Inflammatory macrophage treated with lipopolysaccharide for 1 hour (primary cell): ENCODE measurements around the gene SLC38A8.

ENCODE experiments used
- DNase-seq, 2 donors: peaks; one replicate each; pipeline ENCODE4 v3.0.0-alpha.2; 2020 to 2022

The SLC38A8 gene

GRCh38 chr16:84068041-84068440 is 25.4 kb upstream of the SLC38A8 start:
- no peak for DNase-seq

DNA sequence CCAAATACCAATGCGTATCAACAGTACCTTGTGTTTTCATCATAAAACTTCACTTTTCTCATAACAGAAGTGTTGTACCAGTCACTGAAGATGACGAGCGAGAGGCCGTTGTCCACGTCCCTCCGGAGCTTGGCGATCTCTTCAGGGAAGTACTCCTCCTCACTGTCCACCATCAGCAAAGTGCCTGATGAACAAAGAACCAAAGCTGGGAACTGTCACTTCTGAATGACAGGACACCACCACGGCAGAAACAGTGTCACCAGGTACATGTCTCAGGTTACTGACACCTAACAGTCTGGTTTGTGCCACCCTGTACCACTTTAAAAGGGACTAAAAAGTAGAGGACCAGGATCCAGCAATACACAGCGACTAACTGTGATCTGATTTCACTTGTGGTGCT is 25.0 kb upstream of the SLC38A8 start:
- no peak for DNase-seq

- DNase-seq: peak; percentile 24 to 73
Observed at GRCh38 chr16:84065536-84066132, 23.0 kb upstream of the SLC38A8 start.

DNA sequence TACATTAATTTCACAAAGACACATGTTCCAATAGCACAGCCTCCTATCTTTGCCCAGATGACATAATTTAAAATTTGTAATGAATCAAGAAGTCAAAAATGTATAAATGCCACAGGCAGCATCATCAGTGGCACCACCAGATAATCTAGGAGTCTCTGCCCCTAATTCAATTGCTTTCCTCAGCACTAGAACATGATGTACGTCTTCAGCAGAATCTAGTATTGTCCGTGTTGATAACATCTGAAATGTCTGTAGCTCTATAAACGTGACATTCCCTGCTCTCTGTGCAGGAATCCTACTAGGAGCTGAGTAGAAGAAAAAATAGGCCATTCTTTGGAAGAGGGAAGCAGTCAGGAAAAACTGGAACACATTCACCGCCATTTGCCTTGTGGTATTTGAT is 21.4 kb upstream of the SLC38A8 start:
- DNase-seq: no peak

DNA sequence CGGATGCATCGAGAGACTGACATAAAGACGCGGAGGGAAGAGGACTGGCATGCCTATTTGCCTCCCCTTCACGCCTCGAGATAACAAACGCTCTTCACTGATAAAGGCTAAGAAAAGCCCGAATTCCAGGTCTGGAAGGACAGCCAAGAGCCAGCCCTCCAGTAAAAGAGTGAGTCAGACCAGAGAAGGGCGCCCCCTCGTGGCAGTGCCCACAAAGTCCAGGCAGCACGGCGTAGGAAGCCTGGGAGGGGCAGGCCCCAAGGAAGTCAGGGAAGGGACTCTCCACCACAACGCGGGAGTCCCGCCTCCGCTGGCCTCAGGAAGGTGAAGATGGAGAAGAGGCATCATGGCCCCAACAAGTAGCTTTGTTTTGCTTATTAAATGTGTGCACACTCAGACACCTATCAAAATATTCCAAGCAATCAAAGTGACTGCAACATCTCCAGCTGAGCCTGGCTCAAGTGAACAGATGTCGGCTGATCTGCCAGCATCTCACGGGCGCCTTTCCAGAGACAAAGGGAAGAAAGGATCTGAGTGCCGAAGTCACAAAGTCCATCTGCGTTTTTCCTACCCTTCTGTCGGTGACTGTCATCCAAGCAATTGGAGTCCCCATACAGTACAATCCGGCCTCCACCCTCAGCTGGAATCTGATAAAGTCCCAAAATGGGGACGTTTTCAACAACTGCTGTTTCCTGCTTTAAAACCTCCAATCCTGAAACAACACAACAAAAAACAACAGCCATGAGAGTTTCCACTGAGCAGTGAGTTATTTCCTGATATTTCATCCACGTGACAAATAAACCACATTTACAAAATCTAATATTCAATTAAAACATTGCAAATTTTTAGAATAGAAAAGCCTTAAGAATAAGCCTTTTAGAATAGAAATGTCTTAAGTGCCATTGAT is 20.4 kb upstream of the SLC38A8 start:
- DNase-seq: peak; percentile 73 to 90

DNA sequence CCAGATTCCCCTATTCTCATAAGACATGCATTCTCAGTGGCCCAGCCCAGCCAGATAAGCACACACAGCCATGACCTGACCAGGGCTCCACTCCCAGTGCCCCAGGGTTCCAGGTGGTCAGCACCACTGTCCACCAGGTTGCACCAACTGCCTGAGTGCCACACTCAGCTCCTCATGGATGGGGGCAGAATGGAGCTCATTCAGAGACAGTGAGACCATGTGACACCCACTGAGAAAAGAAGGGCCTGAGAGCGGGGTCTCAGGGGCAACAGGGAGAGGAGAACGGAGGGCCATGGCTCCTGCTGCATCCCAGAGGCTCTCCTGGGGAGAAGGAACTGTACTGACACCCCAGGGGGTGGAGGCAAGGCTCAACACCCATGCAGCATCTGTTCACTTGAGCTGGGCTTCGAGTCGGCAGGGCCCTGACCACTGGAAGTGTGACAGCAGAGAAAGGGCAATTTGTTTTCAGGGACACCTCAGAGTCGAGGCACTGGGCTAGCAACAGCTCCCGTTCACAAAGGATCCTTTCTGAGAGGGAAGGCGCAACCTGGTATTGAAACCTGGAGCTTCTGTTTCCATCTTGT is 18.7 kb upstream of the SLC38A8 start:
- no peak for DNase-seq

GRCh38 chr16:84059946-84060901 is 17.6 kb upstream of the SLC38A8 start:
- DNase-seq: no peak

GRCh38 chr16:84059111-84059510 is 16.5 kb upstream of the SLC38A8 start:
- DNase-seq: no peak

GRCh38 chr16:84058664-84059063 is 16.1 kb upstream of the SLC38A8 start:
- DNase-seq: no peak

DNA sequence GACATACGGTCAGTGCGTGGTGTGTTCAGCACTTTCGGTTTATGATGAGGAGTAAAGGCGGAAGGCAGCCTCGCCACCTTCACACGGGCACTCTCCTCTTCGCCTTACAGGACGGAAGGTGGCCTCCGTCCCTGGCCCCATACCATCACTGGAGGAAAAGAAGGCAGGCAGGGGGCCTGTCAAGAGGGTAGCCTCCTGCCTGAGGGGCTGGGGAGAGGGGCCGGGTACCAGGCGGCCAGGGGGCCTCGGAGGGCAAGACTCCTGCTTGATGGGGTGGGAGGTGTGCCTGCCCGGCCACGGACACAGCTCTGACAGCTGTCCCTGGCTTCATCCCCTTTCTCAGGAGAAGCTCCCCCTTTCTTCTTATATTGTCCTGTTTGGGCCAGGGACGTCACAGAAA is 15.6 kb upstream of the SLC38A8 start:
- DNase-seq: no peak

GRCh38 chr16:84056933-84057332 is 14.3 kb upstream of the SLC38A8 start:
- DNase-seq: no peak

GRCh38 chr16:84055801-84056634 is 13.4 kb upstream of the SLC38A8 start:
- no peak for DNase-seq

DNA sequence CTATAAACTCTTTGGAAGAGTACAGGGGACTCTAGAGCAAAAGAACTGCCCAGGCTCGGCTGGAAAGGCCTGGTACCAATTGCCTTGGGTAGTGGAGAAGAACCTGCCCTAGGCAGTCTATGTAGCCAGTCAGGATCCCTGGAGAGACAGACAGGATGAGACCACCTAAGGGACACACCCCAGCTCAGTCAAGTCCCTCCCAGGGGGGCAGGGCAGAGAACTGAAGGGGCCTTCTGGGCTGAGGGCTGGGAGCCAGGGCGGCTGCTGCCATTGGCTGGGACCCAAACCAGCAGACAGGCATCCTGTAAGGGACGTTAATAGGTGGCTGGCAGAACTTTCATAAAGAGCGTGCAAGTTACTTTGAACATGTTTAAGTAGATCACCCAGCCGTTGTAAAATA is 12.8 kb upstream of the SLC38A8 start:
- DNase-seq: no peak

- no peak for DNase-seq
Observed at GRCh38 chr16:84054916-84055315, 12.3 kb upstream of the SLC38A8 start.

GRCh38 chr16:84054271-84054670 is 11.7 kb upstream of the SLC38A8 start:
- no peak for DNase-seq

DNA sequence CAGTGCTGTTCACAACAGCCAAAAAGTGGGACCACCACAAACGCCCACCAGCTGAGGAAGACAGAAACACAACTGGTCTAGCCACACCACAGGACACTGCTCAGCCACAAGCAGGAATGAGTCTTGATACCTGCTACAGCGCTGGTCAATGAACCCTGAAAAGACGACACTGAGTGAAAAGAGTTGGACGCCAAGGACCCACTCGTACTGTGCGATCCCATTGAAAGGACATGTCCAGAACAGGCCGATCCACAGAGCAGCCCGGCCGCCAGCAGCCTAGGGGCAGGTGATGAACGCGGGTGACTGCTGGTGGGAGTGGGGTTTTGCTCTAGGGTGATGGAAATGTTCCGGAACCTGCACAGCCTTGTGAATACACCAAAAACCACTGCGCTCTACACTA is 10.6 kb upstream of the SLC38A8 start:
- DNase-seq: no peak

- no peak for DNase-seq
Observed at GRCh38 chr16:84052071-84052622, 9.6 kb upstream of the SLC38A8 start.

DNA sequence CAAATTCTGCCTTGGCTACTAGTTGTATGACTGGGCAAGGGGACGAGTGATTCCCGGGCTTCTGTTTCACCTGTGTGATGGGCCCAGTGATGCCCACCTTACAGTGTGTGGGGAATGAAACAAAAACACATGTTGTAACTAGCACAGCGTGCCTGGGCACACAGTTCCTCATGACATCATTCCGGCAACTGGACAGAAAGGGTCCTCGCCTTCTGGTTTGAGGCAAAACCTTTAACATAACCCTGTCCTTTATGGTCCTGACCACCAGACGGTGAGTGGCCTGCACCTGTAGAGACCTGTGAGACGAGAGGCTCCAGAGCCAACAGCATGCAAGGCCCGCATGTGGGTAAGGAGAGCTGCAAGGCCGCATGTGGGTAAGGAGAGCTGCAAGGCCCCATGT is 7.7 kb upstream of the SLC38A8 start:
- no peak for DNase-seq

DNA sequence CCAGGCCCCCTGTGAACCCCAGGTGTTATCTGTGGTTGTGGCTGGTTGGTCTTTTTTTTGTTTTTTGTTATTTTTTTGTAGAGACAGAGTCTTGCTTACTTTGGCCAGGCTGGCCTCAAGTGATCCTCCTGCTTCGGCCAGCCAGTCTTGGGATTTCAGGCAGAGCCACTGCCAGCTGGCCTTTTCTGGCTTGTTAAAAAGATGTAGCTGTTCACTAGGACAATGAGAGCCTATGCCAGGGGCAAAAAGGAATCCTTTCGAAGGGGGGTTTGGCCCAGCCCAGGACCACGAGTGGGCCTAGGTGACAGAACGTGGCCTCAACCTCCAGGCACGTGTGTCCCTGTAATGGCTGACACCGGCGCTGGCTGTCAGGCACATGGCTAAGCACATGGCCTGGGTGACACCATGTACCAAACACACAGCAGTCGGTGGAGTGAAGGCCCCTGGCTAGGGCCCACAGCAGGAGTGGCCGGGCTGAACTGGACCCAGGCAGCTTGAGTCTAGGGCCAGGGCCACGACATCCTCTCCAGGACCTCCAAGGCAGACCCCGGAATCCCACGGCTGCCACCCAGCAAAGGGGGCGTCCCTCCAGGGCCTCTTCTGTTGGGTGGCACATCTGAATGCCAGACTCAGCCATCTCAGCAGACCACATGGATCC is 6.9 kb upstream of the SLC38A8 start:
- no peak for DNase-seq

DNA sequence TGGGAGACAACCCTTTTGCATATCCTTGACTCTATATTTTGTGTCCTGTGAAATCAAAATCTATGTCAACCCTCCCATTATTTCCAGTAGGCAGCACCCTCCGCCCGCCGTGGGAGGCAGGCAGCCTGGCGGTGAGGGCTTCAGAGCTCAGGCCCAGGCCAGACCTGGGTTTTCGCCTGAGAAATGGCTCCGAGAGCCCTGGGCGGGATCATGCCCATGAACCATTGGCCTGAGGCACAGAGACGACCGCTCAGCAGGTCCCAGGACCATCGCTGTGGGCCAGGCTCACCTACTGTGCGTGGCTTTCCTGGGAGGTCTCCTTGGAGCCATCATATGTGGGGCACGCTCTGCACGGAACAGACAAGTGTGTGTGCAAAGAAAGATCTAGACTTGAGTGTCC is 6.3 kb upstream of the SLC38A8 start:
- no peak for DNase-seq

GRCh38 chr16:84048270-84048669 is 5.7 kb upstream of the SLC38A8 start:
- no peak for DNase-seq
